Endodermal cell (in vitro differentiated cells): Measurements from ENCODE around the gene FDXACB1. TPM values are rescaled to one million over a fixed set of nuclear protein-coding genes. Genes with fewer than 3 reads are reported as not detected.

Experiments
- DNase-seq: peaks from one replicate; pipeline ENCODE4 v3.0.0-alpha.2; 2017
- H3K27ac ChIP-seq: 2 replicates; pipeline ENCODE4 v1.5.1; 2013; ENCODE audit warnings: mild to moderate bottlenecking, low read depth, low read length, moderate library complexity
- H3K27me3 ChIP-seq: 2 replicates; pipeline ENCODE4 v1.6.1; 2013; ENCODE audit warnings: mild to moderate bottlenecking, low read length, moderate library complexity; ENCODE audit not compliant: insufficient read depth, control insufficient read depth, poor library complexity, severe bottlenecking
- H3K36me3 ChIP-seq: 2 replicates; pipeline ENCODE4 v1.7.0; 2013; ENCODE audit warnings: mild to moderate bottlenecking, low read length, moderate library complexity; ENCODE audit not compliant: control insufficient read depth, insufficient read depth
- H3K4me1 ChIP-seq: one replicate; pipeline ENCODE4 v1.7.0; 2013; ENCODE audit warnings: low read length; ENCODE audit not compliant: control insufficient read depth, insufficient read depth
- H3K4me3 ChIP-seq: 2 replicates; pipeline ENCODE4 v1.5.1; 2013; ENCODE audit warnings: mild to moderate bottlenecking, low read length, moderate library complexity
- H3K9ac ChIP-seq: 2 replicates; pipeline ENCODE4 v1.6.1; 2013; ENCODE audit warnings: mild to moderate bottlenecking, low read length, moderate library complexity; ENCODE audit not compliant: poor library complexity, severe bottlenecking; ENCODE audit errors: extremely low read depth
- H3K9me3 ChIP-seq: 2 replicates; pipeline ENCODE4 v1.6.1; 2013; ENCODE audit warnings: mild to moderate bottlenecking, low read length, moderate library complexity; ENCODE audit not compliant: control insufficient read depth
- H3K27ac Mint-ChIP-seq: 2 replicates; pipeline ENCODE4 v1.8.0; 2020; ENCODE audit warnings: mixed read lengths
- H3K27me3 Mint-ChIP-seq: 2 replicates; pipeline ENCODE4 v1.8.0; 2021; ENCODE audit warnings: mild to moderate bottlenecking, mixed read lengths; ENCODE audit not compliant: insufficient read depth
- H3K36me3 Mint-ChIP-seq: 2 replicates; pipeline ENCODE4 v1.8.0; 2020; ENCODE audit warnings: low read depth, mixed read lengths
- H3K4me1 Mint-ChIP-seq: 2 replicates; pipeline ENCODE4 v1.8.0; 2020; ENCODE audit warnings: mixed read lengths
- H3K4me3 Mint-ChIP-seq: 2 replicates; pipeline ENCODE4 v1.8.0; 2020; ENCODE audit warnings: mild to moderate bottlenecking, moderate library complexity, mixed read lengths
- H3K9me3 Mint-ChIP-seq: 2 replicates; pipeline ENCODE4 v1.8.0; 2020; ENCODE audit warnings: mild to moderate bottlenecking, mixed read lengths
- WGBS, 2 experiments: methylation state at CpG; one replicate each; pipeline versions ENCODE4 v1.1.5 to v1.1.7; 2013; ENCODE audit warnings: missing lambda C conversion rate in 2 of 2, mixed read lengths in 1 of 2; ENCODE audit not compliant: insufficient coverage in 1 of 2, insufficient read length in 1 of 2; 5-methylcytosine and 5-hydroxymethylcytosine counted together
- total RNA-seq, 2 donors: library from RNA; stranded (reverse); fragmentation: NEBNext Ultra II Directional in 1 of 2; extraction: Animal tissue kit (Norgen Biotek cat#: 25700) in 1 of 2; gene quantifications; 2 replicates in 1 of 2; 3 replicates in 1 of 2; pipeline ENCODE4 v1.2.1, GENCODE V29; 2021
- TF ChIP-seq, protein P1 (sequence below): fragments of 200-600 bp; sonication (generic); conservative IDR thresholded peaks from 2 replicates; pipeline ENCODE4 v1.5.0; 2021; ENCODE audit warnings: antibody characterized with exemption, mild to moderate bottlenecking

Gene FDXACB1
- total RNA-seq, 2 donors from 2014 or later = 1.7 to 2.7 TPM

DNA sequence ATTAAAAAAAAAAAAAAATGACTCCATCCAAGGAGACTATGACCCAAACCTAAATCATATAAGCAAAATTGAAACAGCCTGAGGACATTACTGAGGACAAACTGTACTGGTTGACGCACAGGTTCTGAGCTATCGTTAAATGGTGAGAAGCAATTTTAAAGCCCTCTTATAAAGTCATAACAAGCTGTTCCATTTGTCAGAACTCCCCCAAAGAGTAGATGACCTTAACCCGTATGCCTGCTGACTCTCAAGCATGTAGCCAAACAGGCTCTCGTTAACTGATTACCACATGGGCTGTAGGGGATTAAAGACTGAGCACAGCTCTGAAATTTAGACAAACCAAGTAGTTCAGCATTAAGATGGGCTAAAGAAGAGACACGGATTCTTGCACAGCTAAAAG is 30.4 kb upstream of the FDXACB1 start:
- no peaks in the 10 kb centered on the region for H3K27me3 ChIP-seq
- Mint-ChIP-seq H3K36me3 (no peaks in the 10 kb centered on the region), H3K27ac (no peak overlapping the region), H3K4me3 (no peak overlapping the region), H3K9me3 (peaks cover 3% of the 10 kb centered on the region), H3K27me3 (peaks cover 13% of the 10 kb centered on the region), H3K4me1 (peaks cover 35% of the 10 kb centered on the region)
- H3K27ac ChIP-seq = no peak overlapping the region
- DNase-seq = no peak
- H3K4me1 ChIP-seq = peaks cover 9% of the 10 kb centered on the region
- no peak overlapping the region for H3K9ac ChIP-seq
- H3K4me3 ChIP-seq = no peak overlapping the region
- WGBS, 2 experiments = 91 to 92% methylated on average over 5 of the region's 5 CpGs
- H3K36me3 ChIP-seq = no peaks in the 10 kb centered on the region
- H3K9me3 ChIP-seq = no peaks in the 10 kb centered on the region
- TF ChIP-seq, protein P1, sequence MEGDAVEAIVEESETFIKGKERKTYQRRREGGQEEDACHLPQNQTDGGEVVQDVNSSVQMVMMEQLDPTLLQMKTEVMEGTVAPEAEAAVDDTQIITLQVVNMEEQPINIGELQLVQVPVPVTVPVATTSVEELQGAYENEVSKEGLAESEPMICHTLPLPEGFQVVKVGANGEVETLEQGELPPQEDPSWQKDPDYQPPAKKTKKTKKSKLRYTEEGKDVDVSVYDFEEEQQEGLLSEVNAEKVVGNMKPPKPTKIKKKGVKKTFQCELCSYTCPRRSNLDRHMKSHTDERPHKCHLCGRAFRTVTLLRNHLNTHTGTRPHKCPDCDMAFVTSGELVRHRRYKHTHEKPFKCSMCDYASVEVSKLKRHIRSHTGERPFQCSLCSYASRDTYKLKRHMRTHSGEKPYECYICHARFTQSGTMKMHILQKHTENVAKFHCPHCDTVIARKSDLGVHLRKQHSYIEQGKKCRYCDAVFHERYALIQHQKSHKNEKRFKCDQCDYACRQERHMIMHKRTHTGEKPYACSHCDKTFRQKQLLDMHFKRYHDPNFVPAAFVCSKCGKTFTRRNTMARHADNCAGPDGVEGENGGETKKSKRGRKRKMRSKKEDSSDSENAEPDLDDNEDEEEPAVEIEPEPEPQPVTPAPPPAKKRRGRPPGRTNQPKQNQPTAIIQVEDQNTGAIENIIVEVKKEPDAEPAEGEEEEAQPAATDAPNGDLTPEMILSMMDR = no peak

DNA sequence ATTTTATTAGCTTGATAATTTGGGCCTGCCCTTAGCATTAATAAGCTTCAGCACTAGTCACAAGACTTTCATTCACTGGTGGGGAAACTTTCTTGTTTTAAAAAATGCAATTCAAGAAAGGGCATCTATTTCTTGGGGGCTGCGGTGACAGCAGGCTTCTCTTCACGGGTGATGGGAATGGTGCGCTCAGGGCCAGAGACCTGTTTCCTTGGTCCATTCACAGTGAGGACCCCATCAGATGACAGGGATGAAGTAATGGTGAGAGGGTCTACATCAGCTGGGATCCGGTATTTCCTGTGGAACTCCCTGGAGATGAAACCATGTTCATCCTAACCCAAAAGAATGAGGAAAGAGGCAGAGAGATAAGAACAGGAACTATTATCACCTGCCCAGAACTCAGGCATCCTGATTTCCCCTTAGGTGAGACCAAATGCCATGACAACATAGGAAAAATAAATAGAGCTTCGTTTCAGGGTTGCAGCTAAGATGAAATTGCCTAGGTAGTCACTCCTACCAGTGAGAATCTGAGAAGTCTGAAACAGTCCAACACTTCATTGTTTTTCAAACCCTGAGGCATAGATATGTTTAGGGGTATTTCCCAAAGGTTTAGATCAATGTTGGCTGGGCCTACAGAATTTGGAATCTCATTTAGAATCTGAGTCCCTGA is 29.8 kb upstream of the FDXACB1 start:
- Mint-ChIP-seq H3K27me3 (peaks cover 11% of the 10 kb centered on the region), H3K36me3 (no peaks in the 10 kb centered on the region), H3K4me3 (no peak overlapping the region), H3K4me1 (peaks cover 35% of the 10 kb centered on the region), H3K27ac (no peak overlapping the region), H3K9me3 (peaks cover 3% of the 10 kb centered on the region)
- no peak for DNase-seq
- WGBS, 2 experiments = 94 to 97% methylated on average over 5 of the region's 5 CpGs
- TF ChIP-seq, protein P1 = no peak
- Histone ChIP-seq H3K4me3 (no peak overlapping the region), H3K36me3 (no peaks in the 10 kb centered on the region), H3K27ac (no peak overlapping the region), H3K27me3 (no peaks in the 10 kb centered on the region), H3K9me3 (no peaks in the 10 kb centered on the region), H3K9ac (no peak overlapping the region), H3K4me1 (peaks cover 9% of the 10 kb centered on the region)

DNA sequence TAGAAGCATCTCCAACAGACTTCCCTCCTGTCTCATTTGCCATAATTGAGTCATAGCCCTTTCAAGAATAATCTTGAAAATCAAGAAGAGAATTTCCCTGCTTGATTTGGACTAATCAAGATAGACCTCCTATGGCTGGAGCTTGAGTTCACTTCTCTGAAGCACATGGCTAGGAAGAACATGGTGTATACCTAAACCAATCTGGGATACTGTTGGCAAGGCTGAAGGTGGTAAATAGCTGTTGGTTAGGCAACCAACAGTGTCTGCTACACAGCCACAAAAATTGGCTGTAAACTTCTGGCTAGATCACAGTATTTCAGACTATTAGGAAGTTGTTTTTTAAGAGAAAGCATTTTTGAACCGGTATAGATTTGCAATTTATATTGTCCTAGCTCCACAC is 27.7 kb upstream of the FDXACB1 start:
- H3K27me3 Mint-ChIP-seq = peaks cover 6% of the 10 kb centered on the region
- peaks cover 3% of the 10 kb centered on the region for H3K9me3 Mint-ChIP-seq
- Histone ChIP-seq H3K27ac (no peak overlapping the region), H3K27me3 (no peaks in the 10 kb centered on the region), H3K4me3 (no peak overlapping the region), H3K9me3 (no peaks in the 10 kb centered on the region), H3K4me1 (peaks cover 9% of the 10 kb centered on the region), H3K9ac (no peak overlapping the region), H3K36me3 (no peaks in the 10 kb centered on the region)
- peaks cover 29% of the 10 kb centered on the region for H3K4me1 Mint-ChIP-seq
- H3K36me3 Mint-ChIP-seq = no peaks in the 10 kb centered on the region
- WGBS, 2 experiments = no CpG with 5 or more reads among the region's 1 CpG
- no peak overlapping the region for H3K4me3 Mint-ChIP-seq
- TF ChIP-seq, protein P1 = no peak
- no peak overlapping the region for H3K27ac Mint-ChIP-seq
- DNase-seq = no peak
